HS-27A (cell line): ENCODE data around the gene HLCS.

Experiments
- DNase-seq: peaks from one replicate; pipeline ENCODE4 v3.0.0-alpha.2; 2012; ENCODE audit warnings: low read depth, missing footprints

The HLCS gene

DNA sequence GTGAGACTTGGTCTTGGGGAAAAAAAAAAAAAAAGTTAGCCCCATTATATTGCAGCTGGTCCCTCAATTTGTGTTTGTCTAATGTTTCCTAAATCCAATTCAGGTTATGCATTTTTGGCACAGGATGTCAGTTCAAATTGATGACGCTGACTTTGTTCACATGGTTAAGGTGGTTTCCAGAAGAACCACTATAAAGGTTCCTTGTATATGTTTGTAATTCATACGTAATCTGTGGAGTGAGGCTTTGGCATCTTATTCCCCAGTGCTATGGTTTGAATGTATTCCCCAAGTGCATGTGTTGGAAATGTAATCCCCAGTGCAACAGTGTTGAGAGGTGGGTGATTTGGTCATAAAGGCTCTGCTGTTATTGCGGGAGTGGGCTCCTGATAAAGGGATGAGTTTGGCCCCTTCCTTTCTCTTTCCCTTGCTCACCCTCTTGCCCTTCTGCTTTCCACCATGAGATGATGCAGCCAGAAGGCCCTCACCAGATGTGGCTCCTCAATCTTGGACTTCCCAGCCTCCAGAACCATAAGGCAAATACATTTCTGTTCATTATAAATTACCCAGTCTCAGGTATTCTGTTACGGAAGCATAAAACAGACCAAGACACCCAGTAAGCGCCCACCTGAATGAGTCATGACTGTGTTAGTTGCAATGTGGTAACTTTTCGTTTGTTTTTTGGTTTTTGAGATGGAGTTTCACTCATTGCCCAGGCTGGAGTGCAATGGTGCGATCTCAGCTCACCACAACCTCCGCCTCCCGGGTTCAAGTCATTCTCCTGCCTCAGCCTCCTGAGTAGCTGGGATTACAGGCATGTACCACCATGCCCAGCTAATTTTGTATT, 19.5 kb upstream of the HLCS start:
- no peak for DNase-seq

DNA sequence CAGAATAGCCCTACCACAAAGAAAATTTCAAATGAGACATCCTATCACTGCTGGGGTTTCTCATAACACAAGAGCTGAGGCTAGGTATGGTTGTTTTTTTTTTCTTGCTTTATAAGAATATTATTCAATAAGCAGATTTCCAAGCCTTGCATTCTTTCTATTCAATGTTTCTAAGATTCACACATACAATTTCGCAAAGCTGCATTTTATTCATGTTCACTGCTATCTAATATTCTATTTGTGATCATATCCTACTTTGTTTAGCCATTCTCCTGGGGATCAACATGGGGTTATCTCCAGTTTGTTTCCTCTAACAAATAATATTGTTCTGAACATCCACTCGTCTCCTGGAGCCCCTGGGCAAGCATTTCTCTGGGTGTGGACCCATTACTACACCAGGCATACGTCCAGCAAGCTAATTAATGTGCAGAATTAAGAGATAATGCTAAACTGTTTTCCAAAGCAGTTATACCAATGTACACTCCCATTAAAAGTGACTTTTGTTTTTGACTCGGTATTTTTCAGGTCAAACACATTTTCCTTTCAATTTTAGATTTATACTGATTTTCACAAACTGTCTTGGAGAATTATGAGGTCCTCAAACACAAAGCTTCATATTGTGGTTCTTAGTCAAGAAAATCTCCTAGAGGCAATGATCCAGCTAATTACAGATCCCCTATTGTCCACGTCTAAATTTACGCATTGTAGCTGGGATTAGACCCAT, 15.7 kb upstream of the HLCS start:
- no peak for DNase-seq

DNA sequence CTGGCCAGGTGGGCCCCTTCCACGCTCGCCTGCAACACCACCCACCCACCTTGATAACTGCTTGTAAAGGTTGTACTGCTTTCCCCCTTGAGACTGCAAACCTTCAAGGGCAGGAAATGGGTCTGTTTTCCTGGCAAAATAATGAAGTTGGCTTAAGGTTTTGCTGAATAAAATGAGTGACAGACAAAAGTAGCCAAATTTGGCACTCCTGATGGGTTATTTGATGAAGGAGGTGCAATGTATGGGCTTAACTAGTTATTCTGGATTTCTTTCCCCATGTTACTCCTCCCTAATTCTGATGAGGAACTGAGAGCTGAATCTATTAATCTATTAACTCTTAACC, 14.6 kb upstream of the HLCS start:
- no peak for DNase-seq

DNA sequence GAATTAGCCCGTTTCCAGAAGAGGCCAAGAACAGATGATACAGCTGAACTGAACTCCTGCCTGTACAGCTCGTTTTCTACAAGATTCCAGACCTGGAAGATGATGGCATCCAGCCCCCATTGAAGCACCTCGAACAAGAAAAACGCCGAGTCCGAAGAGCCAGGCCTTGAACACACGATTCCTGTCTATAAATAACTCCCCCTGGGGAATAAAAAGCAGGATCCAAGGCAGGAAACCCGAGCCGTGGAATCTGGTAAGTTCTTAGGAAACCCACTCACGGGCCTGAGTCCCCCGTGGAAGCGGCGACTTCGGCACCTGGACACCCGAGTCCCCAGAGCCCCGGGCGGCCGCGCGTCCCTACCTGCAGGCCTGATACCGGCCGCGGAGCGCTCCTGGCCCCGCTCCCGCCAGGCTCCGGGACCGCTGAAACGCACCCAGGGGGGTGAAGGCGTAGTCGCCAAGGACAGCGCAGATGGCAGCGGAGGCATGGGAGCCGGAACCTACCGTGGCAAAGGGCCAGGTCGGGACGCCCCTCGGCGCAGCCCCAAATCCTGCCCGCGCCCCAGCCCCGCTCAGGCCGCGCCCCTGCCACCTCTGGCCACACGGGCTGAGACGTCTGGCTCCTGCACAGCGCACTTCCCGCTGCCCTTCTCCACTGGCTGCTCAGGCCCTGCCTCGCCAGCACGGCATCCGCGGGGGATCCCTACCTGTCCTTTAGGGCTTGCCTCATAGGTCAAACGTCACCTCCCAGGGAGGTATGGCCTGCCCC, 14.0 kb upstream of the HLCS start:
- no peak for DNase-seq

DNA sequence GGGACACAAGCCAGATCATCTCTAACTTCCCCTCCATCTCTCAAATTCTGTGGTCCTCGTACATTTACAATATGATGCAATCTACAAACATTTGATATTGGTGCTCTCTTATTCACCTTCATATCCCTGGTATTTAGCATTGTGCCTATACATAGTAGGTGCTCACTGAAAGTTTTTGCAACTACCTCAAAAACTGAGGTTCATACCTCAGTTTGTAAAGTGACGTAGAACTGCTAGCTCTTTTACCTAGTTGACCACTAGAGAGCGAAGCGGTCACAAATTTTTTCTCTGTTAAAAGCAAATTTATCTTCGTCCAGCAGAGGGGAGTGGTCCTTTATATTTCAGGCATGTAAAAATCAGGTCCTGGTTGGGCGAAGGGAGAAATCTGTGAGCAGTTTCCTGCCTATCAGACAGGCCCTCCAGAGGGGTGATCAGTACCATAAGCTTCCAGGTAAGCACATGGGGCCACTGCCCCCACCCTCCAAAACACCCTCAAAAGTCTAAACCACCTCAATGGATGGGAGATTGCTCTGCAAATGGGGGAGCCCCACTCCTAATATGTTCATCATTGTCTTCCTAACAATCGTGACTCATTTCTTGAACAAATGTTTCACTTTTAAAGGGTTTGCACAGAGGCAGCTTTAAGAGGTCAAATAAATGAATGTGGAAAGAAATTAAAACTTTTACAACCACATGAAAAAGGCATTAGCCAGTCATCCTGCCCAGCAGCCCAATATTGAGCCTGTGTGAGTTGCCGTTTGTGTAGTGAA, 10.6 kb upstream of the HLCS start:
- peak; percentile 30 for DNase-seq

DNA sequence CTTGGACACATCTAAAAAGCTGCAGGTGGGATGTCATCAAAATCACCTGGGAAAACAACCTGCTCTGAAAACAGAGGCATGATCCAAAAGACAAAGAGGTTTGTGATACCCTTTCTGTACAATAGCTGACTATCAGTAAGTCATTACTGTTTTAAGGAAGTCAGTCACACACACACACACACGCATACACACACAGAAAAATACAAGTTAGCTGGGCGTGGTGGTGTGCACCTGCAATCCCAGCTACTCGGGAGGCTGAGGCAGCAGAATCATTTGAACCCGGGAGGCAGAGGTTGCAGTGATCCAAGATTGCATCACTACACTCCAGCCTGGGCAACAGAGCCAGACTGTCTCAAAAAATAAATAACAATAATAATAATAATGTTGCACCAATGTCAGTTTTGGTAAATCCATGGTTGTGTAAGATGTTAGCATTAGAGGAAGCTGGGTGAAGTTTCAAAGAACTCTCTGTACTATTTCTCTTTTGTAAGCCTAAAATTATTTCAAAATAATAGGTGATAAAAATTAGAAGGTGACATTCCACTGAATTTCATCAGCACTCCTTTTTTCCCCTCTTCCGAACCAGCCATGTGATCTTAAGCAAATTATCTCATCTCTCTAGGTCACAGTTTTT, 9.9 kb upstream of the HLCS start:
- no peak for DNase-seq

DNA sequence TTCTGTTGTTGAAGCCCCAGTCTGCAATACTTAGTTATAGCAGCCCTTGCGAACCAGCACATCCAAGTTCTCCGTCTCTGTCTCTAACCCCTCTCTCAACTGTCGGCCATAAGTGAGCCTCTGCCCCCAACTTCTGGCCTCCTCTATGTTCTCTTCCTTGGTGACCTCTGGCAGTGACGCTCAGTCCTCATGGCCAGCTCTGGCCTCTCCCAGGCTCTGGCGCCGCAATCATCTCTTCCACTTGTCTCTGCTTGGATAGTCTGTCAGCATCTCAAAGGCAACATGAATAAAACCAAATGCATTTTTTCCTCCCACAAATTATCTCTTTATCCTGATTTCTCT, 8.4 kb upstream of the HLCS start:
- no peak for DNase-seq

DNA sequence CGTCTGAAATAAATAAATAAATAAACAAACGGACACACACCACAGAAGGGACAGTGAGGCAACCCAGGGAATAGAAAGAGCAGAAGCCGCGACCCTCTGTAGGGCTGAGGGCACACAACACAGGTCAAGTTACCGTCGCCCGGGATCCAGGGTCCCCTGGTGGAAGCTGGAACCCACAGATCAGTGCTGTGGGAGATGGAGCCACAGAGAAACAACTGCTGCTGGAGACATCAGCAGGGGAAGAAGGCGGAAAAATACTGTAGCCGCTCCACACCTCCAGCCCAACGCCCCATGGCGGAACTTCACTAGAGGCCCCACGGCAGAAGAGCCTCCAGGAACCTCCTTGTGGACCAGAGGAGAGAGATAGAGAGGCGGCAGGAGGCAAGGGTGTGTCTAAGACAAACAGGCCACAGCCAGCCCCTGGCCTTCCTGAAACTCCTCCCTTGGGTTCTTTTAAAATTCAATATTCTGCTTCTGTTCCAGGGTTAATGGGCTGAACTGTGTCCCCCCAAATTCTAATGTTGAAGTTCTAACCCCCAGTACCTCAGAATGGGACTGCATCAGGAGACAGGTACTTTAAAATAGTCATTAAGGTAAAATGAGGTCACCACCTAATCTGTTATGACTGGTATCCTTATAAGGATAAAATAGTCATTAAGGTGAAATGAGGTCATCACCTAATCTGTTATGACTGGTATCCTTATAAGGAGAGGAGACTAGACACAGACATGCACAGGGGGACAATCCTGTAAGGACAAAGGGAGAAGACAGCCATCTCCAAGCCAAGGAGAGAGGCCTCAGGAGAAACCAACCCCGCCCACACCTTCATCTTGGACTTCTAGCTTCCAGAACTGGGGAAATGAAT, 7.7 kb upstream of the HLCS start:
- DNase-seq: no peak

DNA sequence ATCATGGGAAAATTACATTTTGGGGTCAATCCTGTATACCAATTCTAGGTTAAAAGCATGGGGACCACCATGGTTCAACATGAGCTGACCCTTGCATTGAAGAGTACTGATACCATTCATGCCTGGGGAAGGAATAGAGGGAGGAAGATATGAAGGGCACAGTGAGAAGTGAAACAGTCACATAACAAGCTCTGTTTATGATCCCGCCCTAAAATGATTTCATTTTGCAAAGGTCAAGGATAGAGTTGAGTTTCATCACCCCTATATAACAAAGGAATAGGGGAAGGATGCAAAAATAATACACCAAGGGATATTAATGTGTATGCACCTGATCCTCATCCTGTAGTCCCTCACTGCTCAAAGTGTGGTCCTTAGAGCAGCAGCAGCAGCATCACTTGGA, 2.5 kb upstream of the HLCS start:
- no peak for DNase-seq

DNA sequence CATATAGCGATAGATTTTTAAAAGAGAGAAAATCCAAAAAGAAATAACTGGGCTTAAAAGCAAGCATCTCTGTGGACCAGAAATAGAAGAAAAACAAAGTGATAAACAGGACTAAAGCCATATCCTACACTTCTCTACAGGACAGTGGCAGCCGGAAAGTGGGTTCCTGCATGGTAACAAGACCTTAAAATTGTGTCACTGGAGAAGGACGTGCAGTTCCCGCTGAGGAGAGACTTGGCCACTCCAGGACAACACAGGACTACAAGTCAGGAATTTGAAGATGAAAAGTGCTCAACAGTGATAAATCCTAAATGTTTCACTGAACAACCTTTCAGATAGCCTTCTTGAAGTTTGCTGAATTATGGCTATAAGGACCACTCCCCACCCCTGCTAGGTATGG, 1.9 kb upstream of the HLCS start:
- DNase-seq: no peak

DNA sequence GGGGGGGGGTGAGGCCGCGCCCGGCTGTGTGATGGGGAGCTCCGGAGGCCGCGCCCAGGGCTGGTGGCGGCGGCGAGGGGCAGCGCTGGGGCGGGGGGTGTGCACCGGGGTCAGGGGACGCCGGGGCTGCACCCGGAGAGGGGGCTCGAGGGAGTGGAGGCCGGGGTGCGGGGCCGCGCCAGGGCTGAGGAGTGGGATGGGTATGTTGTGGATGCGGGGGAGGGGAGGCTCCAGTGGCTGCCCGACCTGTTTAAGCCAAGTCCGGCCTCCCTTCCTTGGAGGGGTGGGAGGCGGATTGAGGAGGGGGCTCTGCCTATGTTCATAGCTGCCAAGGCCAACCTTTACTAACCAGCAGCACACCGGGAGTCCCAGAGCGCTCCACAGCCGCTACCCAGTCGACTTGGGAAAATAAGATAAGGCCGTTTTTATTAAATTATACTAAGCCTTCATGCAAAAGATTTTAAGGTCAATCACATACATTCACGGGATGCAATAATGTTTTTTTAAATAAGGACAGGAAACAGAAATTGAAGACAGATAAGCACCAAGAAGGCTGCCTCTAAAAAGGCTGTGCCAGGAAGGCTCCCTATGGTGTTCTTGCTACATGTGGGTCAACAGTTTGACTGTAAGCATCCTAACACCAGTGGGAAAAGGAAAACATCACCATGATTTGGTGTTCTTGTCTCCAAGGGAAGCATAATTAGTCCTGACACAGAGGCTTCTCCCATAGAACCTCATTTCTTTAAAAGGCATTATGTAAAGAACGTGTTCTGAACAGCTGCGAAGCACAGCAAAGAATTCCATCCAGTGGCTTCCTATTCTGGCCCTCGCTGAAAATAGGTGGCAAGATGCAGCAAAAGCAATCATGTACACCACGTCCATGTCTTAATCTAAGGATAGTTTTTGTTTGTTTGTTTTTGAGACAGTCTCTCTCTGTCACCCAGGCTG, 626 bp upstream of the HLCS start:
- DNase-seq: no peak

DNA sequence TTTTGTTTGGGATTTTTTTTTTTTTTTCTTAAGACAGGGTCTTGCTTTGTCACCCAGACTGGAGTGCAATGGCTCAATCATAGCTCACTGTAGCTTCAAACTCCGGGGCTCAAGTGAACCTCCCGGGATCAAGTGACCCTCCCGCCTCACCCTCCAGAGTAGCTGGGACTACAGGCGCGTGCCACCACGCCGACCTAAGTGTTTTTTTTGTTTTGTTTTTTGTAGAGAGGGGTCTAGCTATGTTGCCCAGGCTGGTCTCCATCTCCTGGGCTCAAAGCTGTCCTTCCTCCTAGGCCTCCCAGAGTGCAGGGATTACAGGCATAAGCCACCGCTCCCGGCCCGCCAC, 776 bp downstream of the HLCS start:
- DNase-seq: no peak

DNA sequence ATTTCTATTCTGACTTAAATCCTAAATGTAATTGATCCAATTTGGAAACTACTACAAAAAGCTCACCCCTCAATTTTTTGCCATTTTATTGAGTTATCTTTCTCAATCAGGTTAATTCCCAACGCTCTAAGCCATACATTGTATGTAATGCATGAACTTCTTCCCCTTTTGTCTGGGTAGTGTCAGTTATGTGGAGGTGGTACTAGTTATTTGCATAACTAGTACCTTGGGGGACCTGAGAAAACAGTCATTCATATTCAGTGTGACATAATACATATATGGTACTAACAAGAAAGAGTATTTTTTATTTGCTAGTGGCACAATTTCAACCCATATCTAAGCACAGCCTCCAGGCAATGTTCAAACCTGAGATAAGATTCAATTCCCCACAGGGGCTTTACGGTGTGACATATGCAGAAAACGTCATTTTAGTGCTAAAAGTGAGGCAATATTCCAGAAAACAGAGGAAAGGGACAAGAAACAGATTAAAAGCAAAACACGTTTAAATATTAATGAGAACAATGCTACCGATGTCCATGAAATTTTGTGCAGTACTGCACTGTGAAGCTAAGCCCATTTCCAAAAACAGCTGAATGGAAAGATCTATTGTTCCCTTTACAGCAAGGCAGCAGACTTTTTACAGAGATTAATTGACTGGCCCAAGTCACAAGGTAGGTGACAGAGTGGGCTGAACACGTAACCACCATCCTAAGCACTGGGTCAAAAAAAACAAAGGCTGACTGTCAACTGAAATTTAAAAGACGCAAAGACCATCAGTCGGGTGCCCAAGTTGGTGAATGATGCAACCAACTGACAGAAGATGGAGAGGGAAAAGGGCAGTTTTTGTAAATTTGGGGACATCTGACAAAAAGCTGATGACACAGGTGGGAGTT, 1.4 kb downstream of the HLCS start:
- DNase-seq: no peak

DNA sequence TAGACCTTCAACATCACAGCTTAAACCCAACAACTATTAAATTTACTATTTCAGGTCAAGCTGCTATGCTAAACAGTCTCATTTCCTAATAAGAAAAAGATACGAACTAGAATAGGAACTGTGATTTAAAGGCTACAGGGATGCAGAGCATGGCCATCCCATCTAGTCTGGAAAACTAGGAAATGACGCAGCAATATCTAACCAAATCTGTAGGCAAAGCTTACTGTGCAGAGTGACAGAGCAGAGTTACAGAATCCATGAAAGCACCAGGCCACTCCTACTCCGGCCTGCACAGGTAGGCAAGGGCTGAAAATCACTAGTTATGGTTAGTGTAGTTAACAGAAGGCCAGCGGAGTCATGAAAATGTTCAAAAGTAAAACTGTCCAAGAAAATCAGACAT, 2.1 kb downstream of the HLCS start:
- DNase-seq: no peak

DNA sequence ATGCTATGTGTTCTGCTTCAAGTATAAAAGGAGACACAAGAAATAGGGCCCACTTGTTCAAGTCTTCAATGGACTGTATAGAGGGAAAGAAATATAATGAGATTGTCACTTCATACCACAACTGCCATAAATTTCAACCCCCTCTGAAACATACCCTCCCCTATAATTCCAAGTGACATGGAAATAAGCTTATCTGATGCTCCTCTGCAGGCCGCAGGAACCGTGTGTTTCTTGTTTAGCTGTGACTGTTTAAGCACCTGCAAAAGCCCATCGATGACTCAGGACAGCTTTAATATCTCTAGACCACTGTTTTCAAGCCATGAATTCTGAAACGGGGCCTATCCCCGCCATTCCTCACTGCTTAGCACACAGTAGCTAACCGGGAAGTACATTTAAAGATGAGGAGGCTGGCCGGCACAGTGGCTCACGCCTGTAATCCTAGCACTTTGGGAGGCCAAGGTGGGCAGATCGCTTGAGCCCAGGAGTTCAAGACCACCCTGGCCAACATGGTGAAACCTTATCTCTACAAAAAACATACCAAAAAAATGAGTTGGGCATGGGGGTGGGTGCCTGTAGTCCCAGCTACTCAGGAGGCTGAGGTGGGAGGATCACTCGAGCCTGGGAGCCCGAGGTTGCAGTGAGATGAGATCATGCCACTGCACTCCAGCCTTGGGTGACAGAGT, 4.2 kb downstream of the HLCS start:
- DNase-seq: no peak

DNA sequence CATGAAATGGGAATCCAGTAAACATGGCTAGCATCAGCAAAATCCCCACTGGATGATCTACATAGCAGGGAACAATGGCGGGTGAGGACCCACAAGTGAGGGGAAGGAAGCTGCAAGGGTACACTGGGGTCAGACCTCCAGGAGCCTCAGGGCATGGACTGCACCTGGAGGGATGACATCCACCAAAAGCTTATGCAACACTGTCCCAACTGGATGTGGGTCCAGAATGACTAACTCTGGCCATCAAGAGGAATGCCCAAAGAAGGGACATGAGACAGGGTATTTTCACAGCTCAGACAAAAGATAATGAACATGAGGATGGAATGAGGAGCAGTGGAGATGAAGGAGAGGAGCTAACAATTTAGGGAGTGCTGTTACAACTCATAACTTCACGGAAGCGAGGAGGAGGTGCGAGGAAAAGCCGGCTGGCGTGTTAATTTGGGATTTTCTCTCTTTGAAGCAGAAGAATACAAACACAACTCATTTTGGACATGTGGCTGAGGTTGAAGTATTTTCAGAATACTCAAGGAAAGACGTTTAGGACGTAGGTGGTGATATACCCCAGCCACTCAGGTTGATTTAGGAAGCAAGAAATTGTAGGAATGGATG, 5.7 kb downstream of the HLCS start:
- DNase-seq: no peak

DNA sequence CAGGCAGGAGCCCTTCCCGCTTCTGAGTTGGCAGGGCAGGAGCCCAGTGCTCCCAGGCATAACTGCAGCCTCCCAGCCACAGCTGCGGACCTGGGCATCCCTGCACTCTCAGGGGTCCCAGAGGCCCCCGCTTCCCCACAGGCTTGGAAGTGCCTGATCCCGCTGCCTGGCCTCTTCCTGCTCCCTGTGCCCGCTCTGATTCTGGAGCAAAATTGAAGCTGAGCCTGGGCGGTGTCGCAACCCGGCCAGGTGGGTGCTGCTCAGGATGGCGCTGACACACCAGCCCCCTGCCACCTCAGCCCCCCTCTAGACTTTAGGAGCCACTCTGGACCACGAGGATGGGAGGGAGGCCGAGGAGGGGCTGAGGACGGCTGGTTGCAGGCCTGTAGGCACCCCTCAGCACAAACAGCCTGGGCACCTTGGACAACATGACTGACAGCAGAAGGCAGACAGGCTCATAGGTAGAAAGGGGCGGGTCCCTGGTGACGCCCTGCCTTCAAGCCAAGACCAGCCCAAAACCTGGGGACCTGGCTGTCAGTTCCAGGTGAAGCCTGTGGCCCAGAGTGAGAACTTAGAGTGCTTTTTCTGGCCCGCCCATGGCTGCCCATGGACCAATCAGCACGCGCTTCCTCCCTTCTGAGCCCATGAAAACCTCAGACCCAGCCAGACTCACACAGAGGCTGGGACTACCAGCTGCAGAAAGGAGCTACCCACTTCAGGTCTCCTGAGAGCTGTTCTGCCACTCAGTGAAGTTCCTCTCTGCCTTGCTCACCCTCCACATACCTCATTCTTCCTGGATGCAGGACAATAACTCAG, 7.2 kb downstream of the HLCS start:
- no peak for DNase-seq
